ENCODE results near the gene CPB2. TPM values are rescaled to one million over a fixed set of nuclear protein-coding genes. Genes with fewer than 3 reads are reported as not detected.

The CPB2 gene
- total and polyA plus RNA-seq, 7 donors: not detected

- Histone ChIP-seq H3K36me3 (no peaks in the 10 kb centered on the region), H3K9me3 (no peaks in the 10 kb centered on the region), H3K4me3 (no peak overlapping the region), H3K4me1 (no peaks in the 10 kb centered on the region), H3K27ac (no peak overlapping the region), H3K27me3 (no peaks in the 10 kb centered on the region)
- DNase-seq: no peak
- intact Hi-C loops (cut with DNase I): no loop called here
- no peak for TF ChIP-seq CTCF (IDR thresholded peaks at IDR 0.05)
- TF ChIP-seq POLR2A (IDR thresholded peaks at IDR 0.05): no peak
- TF ChIP-seq EP300 (IDR thresholded peaks at IDR 0.05): no peak
- TF ChIP-seq POLR2AphosphoS5 (IDR thresholded peaks at IDR 0.05): no peak
- 69 to 77% methylated on average over 4 of the region's 4 CpGs for WGBS, 2 donors
These were observed 16.8 kb upstream of the CPB2 start for GRCh38 chr13:46121597-46122163.

DNA sequence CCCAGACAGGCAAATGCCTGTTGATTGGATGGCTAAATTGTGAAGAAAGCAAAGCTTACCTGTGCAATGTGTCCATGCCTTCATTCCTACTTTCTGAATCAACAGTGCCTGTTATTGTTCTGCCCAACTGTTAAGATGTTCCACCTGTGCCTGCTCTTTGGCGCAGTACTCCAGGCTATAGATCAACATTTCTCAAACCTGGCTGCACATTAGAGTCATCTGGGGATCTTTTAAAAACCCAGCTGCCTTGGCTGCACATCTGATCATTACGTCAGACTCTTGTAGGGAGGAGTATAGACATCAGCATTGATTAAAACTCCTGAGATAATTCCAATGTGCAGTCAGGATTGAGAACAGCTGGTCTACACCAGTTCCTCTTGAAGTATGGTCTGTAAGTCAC, 16.2 kb upstream of the CPB2 start:
- 87 to 96% methylated on average over 2 of the region's 2 CpGs for WGBS, 2 donors
- Histone ChIP-seq H3K9me3 (no peaks in the 10 kb centered on the region), H3K4me3 (no peak overlapping the region), H3K27me3 (no peaks in the 10 kb centered on the region), H3K27ac (no peak overlapping the region), H3K36me3 (no peaks in the 10 kb centered on the region), H3K4me1 (no peaks in the 10 kb centered on the region)
- intact Hi-C loops (cut with DNase I): no loop called here
- no peak for TF ChIP-seq CTCF (IDR thresholded peaks at IDR 0.05)
- TF ChIP-seq EP300 (IDR thresholded peaks at IDR 0.05): no peak
- no peak for TF ChIP-seq POLR2AphosphoS5 (IDR thresholded peaks at IDR 0.05)
- TF ChIP-seq POLR2A (IDR thresholded peaks at IDR 0.05): no peak
- DNase-seq: no peak

DNA sequence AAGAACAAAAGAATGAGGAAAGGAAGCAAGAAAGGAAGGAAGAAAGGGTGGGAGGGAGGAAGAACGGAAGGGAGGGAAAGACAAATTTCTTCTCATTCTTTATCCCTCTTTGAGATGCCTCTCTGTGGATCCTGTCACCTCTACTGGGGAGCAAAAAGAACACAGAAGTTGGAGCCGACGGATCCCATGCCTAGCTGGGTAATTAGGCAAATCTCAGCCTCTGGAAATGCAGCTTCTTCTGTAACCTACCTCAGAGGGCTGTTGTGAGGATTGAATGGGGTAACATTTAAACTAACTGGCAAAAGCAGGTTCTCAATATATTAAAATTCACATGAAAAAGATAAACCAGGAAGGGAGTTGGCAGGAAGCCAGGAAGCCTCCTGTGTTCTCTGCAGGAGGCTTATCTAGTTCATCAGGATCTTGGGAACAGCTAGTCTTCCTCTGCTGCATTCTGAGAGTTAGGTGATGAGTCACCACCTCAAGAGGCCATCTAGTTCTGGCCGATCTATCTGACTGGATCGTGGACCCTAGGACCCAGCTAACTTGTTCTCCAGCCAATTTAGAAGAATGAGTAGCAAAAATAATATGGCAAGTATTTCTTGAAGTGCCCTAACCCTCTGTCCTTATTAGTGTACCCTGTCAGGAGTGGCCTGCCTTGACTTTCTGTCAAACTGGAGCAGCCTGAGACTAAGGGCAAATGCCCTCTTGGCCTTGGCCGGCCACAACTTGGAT, 15.2 kb upstream of the CPB2 start:
- no peak overlapping the region for H3K4me3 ChIP-seq
- intact Hi-C loops (cut with DNase I): no loop called here
- H3K4me1 ChIP-seq: no peaks in the 10 kb centered on the region
- H3K36me3 ChIP-seq: no peaks in the 10 kb centered on the region
- no peaks in the 10 kb centered on the region for H3K9me3 ChIP-seq
- 75 to 79% methylated on average over 6 of the region's 6 CpGs for WGBS, 2 donors
- no peak for TF ChIP-seq POLR2AphosphoS5 (IDR thresholded peaks at IDR 0.05)
- no peak for TF ChIP-seq CTCF (IDR thresholded peaks at IDR 0.05)
- TF ChIP-seq EP300 (IDR thresholded peaks at IDR 0.05): no peak
- TF ChIP-seq POLR2A (IDR thresholded peaks at IDR 0.05): no peak
- H3K27ac ChIP-seq: no peak overlapping the region
- no peaks in the 10 kb centered on the region for H3K27me3 ChIP-seq
- no peak for DNase-seq

DNA sequence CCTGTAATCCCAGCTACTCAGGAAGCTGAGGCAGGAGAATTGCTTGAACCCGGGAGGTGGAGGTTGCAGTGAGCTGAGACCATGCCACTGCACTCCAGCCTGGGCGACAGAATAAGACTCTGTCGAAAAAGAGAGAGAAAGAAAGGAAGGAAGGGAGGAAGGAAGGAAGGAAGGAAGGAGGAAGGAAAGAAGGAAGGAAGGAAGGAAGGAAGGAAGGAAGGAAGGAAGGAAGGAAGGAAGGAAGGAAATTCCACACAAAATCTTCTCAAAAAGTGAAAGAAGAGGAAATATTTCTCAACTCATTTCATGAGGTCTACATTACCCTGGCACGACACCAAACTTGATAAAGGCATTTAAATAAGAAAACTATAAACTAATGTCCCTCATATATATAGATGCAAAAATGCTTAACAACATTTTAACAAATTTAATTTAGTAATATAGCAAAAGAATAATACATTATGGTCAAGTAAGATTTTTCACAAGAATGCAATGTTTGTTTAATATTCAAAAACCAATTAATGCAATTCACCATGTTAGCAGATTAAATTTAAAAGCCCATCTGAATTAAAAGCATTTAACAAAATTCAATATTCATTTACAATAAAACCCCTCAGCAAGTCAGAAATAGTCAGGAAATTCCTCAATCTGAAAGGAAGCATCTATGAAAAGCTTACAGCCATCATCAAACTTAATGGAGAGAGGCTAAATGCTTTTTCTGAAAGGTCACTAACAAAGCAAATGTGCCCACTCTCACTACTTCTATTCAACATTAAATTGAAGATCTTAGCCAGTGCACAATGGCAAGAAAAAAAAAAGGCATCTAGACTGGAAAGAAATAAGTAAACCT, 12.0 kb upstream of the CPB2 start:
- 91 to 93% methylated on average over 4 of the region's 4 CpGs for WGBS, 2 donors
- intact Hi-C loops (cut with DNase I): no loop called here
- Histone ChIP-seq H3K36me3 (no peaks in the 10 kb centered on the region), H3K27ac (no peak overlapping the region), H3K9me3 (no peaks in the 10 kb centered on the region), H3K4me3 (no peak overlapping the region), H3K4me1 (no peaks in the 10 kb centered on the region), H3K27me3 (no peaks in the 10 kb centered on the region)
- no peak for DNase-seq
- TF ChIP-seq CTCF (IDR thresholded peaks at IDR 0.05) (no peak), POLR2AphosphoS5 (IDR thresholded peaks at IDR 0.05) (no peak), EP300 (IDR thresholded peaks at IDR 0.05) (no peak), POLR2A (IDR thresholded peaks at IDR 0.05) (no peak)

Data from sigmoid colon (tissue), 7 donors.